CD4-positive, CD25-positive, alpha-beta regulatory T cell (primary cell): Measurements from ENCODE around the gene CEACAM16. TPM values are rescaled to one million over a fixed set of nuclear protein-coding genes. Genes with fewer than 3 reads are reported as not detected.
"Not testable (repeated sequence)": the region's sequence is repeated elsewhere in the genome, so short reads cannot be mapped to it uniquely, and the experiment has no call there.

Experiments
- ATAC-seq, 2 donors: fragments of 150-1000 bp; cut with Tn5 transposase; one replicate each; pipeline ENCODE4 v1.10.0; 2021; ENCODE audit warnings: low read depth in 2 of 2, moderate number of reproducible peaks in 2 of 2, moderate library complexity in 1 of 2
- DNase-seq, 3 donors: peaks; one replicate each; pipeline versions ENCODE4 v3.0.0 to v3.0.0-alpha.2; 2012 to 2022; ENCODE audit warnings: mixed read lengths in 1 of 3
- H3K27ac ChIP-seq: one replicate; pipeline ENCODE4 v1.7.0; 2013; ENCODE audit warnings: mild to moderate bottlenecking, low read length; ENCODE audit not compliant: insufficient read depth, poor library complexity, severe bottlenecking
- H3K27me3 ChIP-seq: one replicate; pipeline ENCODE4 v1.7.0; 2013; ENCODE audit warnings: low read length; ENCODE audit not compliant: control insufficient read depth, insufficient read depth
- H3K36me3 ChIP-seq: one replicate; pipeline ENCODE4 v1.7.0; 2013; ENCODE audit warnings: mild to moderate bottlenecking, low read length, moderate library complexity; ENCODE audit not compliant: control insufficient read depth, insufficient read depth
- H3K4me1 ChIP-seq: 2 replicates; pipeline ENCODE4 v1.7.0; 2013; ENCODE audit warnings: mild to moderate bottlenecking, low read length; ENCODE audit not compliant: insufficient read depth, control insufficient read depth, poor library complexity, severe bottlenecking
- H3K4me3 ChIP-seq: one replicate; pipeline ENCODE4 v1.7.0; 2013; ENCODE audit warnings: low read depth, mild to moderate bottlenecking, low read length, moderate library complexity
- H3K9me3 ChIP-seq, 2 experiments: 1 replicate in 1 of 2; 2 replicates in 1 of 2; pipeline ENCODE4 v1.7.0; 2013; ENCODE audit warnings: low read length in 2 of 2, mild to moderate bottlenecking in 1 of 2, moderate library complexity in 1 of 2; ENCODE audit not compliant: control insufficient read depth in 2 of 2
- H3K27ac Mint-ChIP-seq, 3 donors: one replicate each; pipeline ENCODE4 v1.8.0; 2020 to 2022; ENCODE audit warnings: mild to moderate bottlenecking in 3 of 3, mixed read lengths in 3 of 3, moderate library complexity in 2 of 3
- H3K27me3 Mint-ChIP-seq: one replicate; pipeline ENCODE4 v1.8.0; 2022; ENCODE audit warnings: mild to moderate bottlenecking, mixed read lengths
- H3K36me3 Mint-ChIP-seq: one replicate; pipeline ENCODE4 v1.8.0; 2020; ENCODE audit warnings: mixed read lengths
- H3K4me1 Mint-ChIP-seq, 4 donors: one replicate each; pipeline ENCODE4 v1.8.0; 2020 to 2022; ENCODE audit warnings: mixed read lengths in 4 of 4, mild to moderate bottlenecking in 1 of 4
- H3K4me3 Mint-ChIP-seq, 4 donors: one replicate each; pipeline ENCODE4 v1.8.0; 2020 to 2022; ENCODE audit warnings: mild to moderate bottlenecking in 4 of 4, mixed read lengths in 4 of 4, moderate library complexity in 3 of 4
- H3K9me3 Mint-ChIP-seq, 7 donors: one replicate each; pipeline ENCODE4 v1.8.0; 2020 to 2022; ENCODE audit warnings: mixed read lengths in 7 of 7, mild to moderate bottlenecking in 3 of 7, moderate library complexity in 2 of 7
- polyA plus RNA-seq, 4 donors: library from polyadenylated mRNA; unstranded; fragments of 300-500 nt; fragmentation: Illumina TruSeq; gene quantifications; one replicate each; pipeline ENCODE4 v1.2.3, GENCODE V29; 2021
- total RNA-seq: library from RNA; stranded (reverse); gene quantifications from one replicate; pipeline ENCODE4 v1.2.3, GENCODE V29; 2022

The CEACAM16 gene
- total and polyA plus RNA-seq, 5 donors from 2014 or later, result not detected

- no peaks in the 10 kb centered on the region for H3K9me3 Mint-ChIP-seq
- Histone ChIP-seq H3K27me3 (no peaks in the 10 kb centered on the region), H3K4me1 (no peaks in the 10 kb centered on the region), H3K36me3 (no peaks in the 10 kb centered on the region), H3K4me3 (no peak overlapping the region), H3K9me3 (no peaks in the 10 kb centered on the region), H3K27ac (no peak overlapping the region)
- H3K36me3 Mint-ChIP-seq, result no peaks in the 10 kb centered on the region
- no peaks in the 10 kb centered on the region for H3K27me3 Mint-ChIP-seq
- H3K4me1 Mint-ChIP-seq, result no peaks in the 10 kb centered on the region
- no peak for DNase-seq
- ATAC-seq, result no peak
- no peak overlapping the region for H3K4me3 Mint-ChIP-seq
- peak overlapping the region in 1 of 3 donors; percentile 58 for H3K27ac Mint-ChIP-seq
Observed at GRCh38 chr19:44668985-44669764, 29.8 kb upstream of the CEACAM16 start.

- ATAC-seq, H3K27ac ChIP-seq, H3K4me3 ChIP-seq, H3K27me3 ChIP-seq, H3K9me3 ChIP-seq, H3K4me1 Mint-ChIP-seq, H3K4me1 ChIP-seq, H3K27me3 Mint-ChIP-seq, H3K9me3 Mint-ChIP-seq, H3K4me3 Mint-ChIP-seq, DNase-seq, H3K36me3 Mint-ChIP-seq, H3K36me3 ChIP-seq: not testable (repeated sequence)
- H3K27ac Mint-ChIP-seq, result peak overlapping the region in 1 of 3 donors; percentile 26
Observed at GRCh38 chr19:44670027-44670426, 28.9 kb upstream of the CEACAM16 start.

GRCh38 chr19:44671400-44671799, 27.6 kb upstream of the CEACAM16 start, which contains the start of gene CEACAM19:
TSS of gene CEACAM19 (plus strand) at chr19:44671482. CDS start at chr19:44671932, 450 bp downstream.
- no peak for DNase-seq
- no peak within 1 kb of the TSS for H3K27ac Mint-ChIP-seq
- Histone ChIP-seq H3K36me3 (no peaks in the 10 kb centered on the region), H3K4me1 (no peaks in the 10 kb centered on the region), H3K27me3 (no peaks in the 10 kb centered on the region), H3K9me3 (no peaks in the 10 kb centered on the region), H3K4me3 (no peak within 1 kb of the TSS), H3K27ac (no peak within 1 kb of the TSS)
- ATAC-seq, result no peak
- H3K4me3 Mint-ChIP-seq, result no peak within 1 kb of the TSS
- H3K4me1 Mint-ChIP-seq, result no peaks in the 10 kb centered on the region
- H3K9me3 Mint-ChIP-seq, result no peaks in the 10 kb centered on the region
- no peaks in the 10 kb centered on the region for H3K27me3 Mint-ChIP-seq
- H3K36me3 Mint-ChIP-seq, result no peaks in the 10 kb centered on the region

GRCh38 chr19:44672226-44672625, 26.7 kb upstream of the CEACAM16 start:
- Mint-ChIP-seq H3K27ac (no peak overlapping the region), H3K4me1 (no peaks in the 10 kb centered on the region), H3K36me3 (no peaks in the 10 kb centered on the region), H3K4me3 (no peak overlapping the region), H3K27me3 (peaks cover 5% of the 10 kb centered on the region), H3K9me3 (no peaks in the 10 kb centered on the region)
- Histone ChIP-seq H3K27me3 (no peaks in the 10 kb centered on the region), H3K27ac (no peak overlapping the region), H3K4me3 (no peak overlapping the region), H3K4me1 (no peaks in the 10 kb centered on the region), H3K36me3 (no peaks in the 10 kb centered on the region), H3K9me3 (no peaks in the 10 kb centered on the region)
- ATAC-seq (no peak), DNase-seq (no peak)

GRCh38 chr19:44673510-44673909, 25.4 kb upstream of the CEACAM16 start:
- no peak overlapping the region for H3K4me3 ChIP-seq
- no peaks in the 10 kb centered on the region for H3K36me3 Mint-ChIP-seq
- no peaks in the 10 kb centered on the region for H3K4me1 ChIP-seq
- no peaks in the 10 kb centered on the region for H3K9me3 ChIP-seq
- DNase-seq (no peak), ATAC-seq (no peak)
- no peaks in the 10 kb centered on the region for H3K27me3 ChIP-seq
- H3K4me1 Mint-ChIP-seq, result no peaks in the 10 kb centered on the region
- no peaks in the 10 kb centered on the region for H3K36me3 ChIP-seq
- H3K27me3 Mint-ChIP-seq, result peaks cover 10% of the 10 kb centered on the region
- no peak overlapping the region for H3K27ac Mint-ChIP-seq
- H3K4me3 Mint-ChIP-seq, result no peak overlapping the region
- no peak overlapping the region for H3K27ac ChIP-seq
- H3K9me3 Mint-ChIP-seq, result no peaks in the 10 kb centered on the region

DNA sequence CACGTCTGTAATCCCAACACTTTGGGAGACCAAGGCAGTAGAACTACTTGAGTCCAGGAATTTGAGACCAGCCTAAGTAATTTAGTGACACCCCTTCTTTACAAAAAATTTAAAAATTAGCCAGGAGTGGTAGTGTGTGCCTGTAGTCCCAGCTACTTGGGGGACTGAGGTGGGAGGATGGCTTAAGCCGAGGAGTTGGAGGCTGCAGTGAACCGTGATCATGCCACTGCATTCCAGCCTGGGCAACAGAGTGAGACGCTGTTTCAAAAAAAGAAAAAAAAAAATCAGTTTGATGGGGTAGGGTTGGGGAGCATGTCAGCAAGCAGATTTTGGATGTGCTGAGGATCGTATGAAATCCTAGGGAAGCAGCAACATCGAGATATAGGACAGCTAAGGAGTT, 23.4 kb upstream of the CEACAM16 start:
- H3K36me3 ChIP-seq, result no peaks in the 10 kb centered on the region
- no peak for ATAC-seq
- H3K27me3 Mint-ChIP-seq, result peaks cover 16% of the 10 kb centered on the region
- H3K9me3 ChIP-seq, result no peaks in the 10 kb centered on the region
- H3K4me3 ChIP-seq, result no peak overlapping the region
- H3K4me3 Mint-ChIP-seq, result no peak overlapping the region
- no peak for DNase-seq
- H3K27ac ChIP-seq, result no peak overlapping the region
- peaks cover 0 to 2% (median 0%) of the 10 kb centered on the region in 4 donors for H3K4me1 Mint-ChIP-seq
- H3K9me3 Mint-ChIP-seq, result peaks cover 0 to 2% (median 0%) of the 10 kb centered on the region in 7 donors
- H3K4me1 ChIP-seq, result no peaks in the 10 kb centered on the region
- H3K36me3 Mint-ChIP-seq, result no peaks in the 10 kb centered on the region
- H3K27ac Mint-ChIP-seq, result no peak overlapping the region
- no peaks in the 10 kb centered on the region for H3K27me3 ChIP-seq

DNA sequence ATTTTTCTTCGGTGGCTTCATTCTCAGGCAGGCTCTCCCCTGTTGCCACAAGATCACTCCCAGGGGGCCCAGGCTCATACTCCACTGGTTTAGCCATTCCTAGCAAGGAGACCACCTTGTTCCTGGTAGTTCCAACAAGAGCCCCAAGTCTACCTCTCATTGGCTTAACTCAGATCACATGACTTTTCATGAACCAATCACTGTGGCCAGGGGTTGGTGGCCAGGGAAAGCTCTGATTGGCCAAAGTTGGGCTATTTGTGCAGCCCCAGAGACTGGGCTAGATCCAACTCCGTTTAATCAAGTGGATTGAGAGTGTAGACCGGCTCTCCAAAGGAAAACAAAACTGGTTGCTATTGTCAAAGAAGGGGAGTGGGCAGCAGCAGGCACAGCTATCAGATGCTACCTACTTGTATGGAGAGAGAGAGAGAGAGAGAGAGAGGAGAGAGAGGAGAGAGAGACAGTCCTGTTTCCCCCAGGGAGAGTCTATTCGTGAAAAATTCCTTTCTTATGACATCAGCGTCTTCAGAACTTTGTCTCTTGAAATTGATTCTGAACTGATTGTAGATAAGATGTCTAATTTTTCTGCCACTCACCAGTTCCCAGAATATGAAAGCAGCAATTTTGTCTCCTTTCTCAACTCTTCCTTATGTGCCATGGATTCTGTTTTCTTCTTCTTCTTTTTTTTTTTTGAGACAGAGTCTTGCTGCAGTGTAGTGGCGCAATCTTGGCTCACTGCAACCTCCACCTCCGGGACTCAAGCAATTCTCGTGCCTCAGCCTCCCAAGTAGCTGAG, 21.7 kb upstream of the CEACAM16 start:
- H3K4me1 ChIP-seq, result no peaks in the 10 kb centered on the region
- no peaks in the 10 kb centered on the region for H3K9me3 ChIP-seq
- no peak for DNase-seq
- no peak overlapping the region for H3K4me3 ChIP-seq
- ATAC-seq, result no peak
- peaks cover 0 to 2% (median 0%) of the 10 kb centered on the region in 4 donors for H3K4me1 Mint-ChIP-seq
- no peak overlapping the region for H3K27ac Mint-ChIP-seq
- peaks cover 17% of the 10 kb centered on the region for H3K27me3 Mint-ChIP-seq
- H3K36me3 Mint-ChIP-seq, result no peaks in the 10 kb centered on the region
- H3K4me3 Mint-ChIP-seq, result no peak overlapping the region
- H3K27me3 ChIP-seq, result no peaks in the 10 kb centered on the region
- H3K9me3 Mint-ChIP-seq, result peaks cover 0 to 2% (median 0%) of the 10 kb centered on the region in 7 donors
- H3K27ac ChIP-seq, result no peak overlapping the region
- H3K36me3 ChIP-seq, result no peaks in the 10 kb centered on the region
